H9 (cell line): ENCODE data around the gene TMED5. TPM values are rescaled to one million over a fixed set of nuclear protein-coding genes. Genes with fewer than 3 reads are reported as not detected.

Source experiments
- DNase-seq: peaks from one replicate; pipeline ENCODE4 v3.0.0-alpha.2; 2017
- H2AFZ ChIP-seq: one replicate; pipeline ENCODE4 v1.6.1; 2013; ENCODE audit warnings: mild to moderate bottlenecking, low read length, control low read depth, moderate library complexity
- H2AK5ac ChIP-seq: 2 replicates; pipeline ENCODE4 v1.6.1; 2013; ENCODE audit warnings: low read length, control low read depth, mixed read lengths; ENCODE audit not compliant: insufficient read length
- H2BK120ac ChIP-seq: one replicate; pipeline ENCODE4 v1.6.1; 2013; ENCODE audit warnings: low read depth, mild to moderate bottlenecking, low read length, control low read depth, inconsistent platforms; ENCODE audit not compliant: poor library complexity, severe bottlenecking
- H2BK12ac ChIP-seq: 2 replicates; pipeline ENCODE4 v1.6.1; 2013; ENCODE audit warnings: low read length, control low read depth, mixed read lengths, low read depth; ENCODE audit not compliant: insufficient read length
- H2BK15ac ChIP-seq: 2 replicates; pipeline ENCODE4 v1.6.1; 2013; ENCODE audit warnings: low read depth, low read length, control low read depth
- H2BK20ac ChIP-seq: one replicate; pipeline ENCODE4 v1.6.1; 2013; ENCODE audit warnings: low read depth, mild to moderate bottlenecking, low read length, control low read depth, inconsistent platforms; ENCODE audit not compliant: poor library complexity, severe bottlenecking
- H2BK5ac ChIP-seq: 2 replicates; pipeline ENCODE4 v1.6.1; 2013; ENCODE audit warnings: low read length, control low read depth, mixed read lengths; ENCODE audit not compliant: insufficient read length
- H3K14ac ChIP-seq: 2 replicates; pipeline ENCODE4 v1.6.1; 2013; ENCODE audit warnings: low read length, control low read depth; ENCODE audit not compliant: insufficient read depth
- H3K18ac ChIP-seq: 2 replicates; pipeline ENCODE4 v1.6.1; 2013; ENCODE audit warnings: low read depth, mild to moderate bottlenecking, mixed read lengths, low read length, control low read depth; ENCODE audit not compliant: insufficient read length
- H3K23ac ChIP-seq: 2 replicates; pipeline ENCODE4 v1.6.1; 2013; ENCODE audit warnings: low read length, control low read depth, mixed read lengths, low read depth; ENCODE audit not compliant: insufficient read length
- H3K23me2 ChIP-seq: 2 replicates; pipeline ENCODE4 v1.6.1; 2013; ENCODE audit warnings: low read depth, mild to moderate bottlenecking, mixed read lengths, low read length, control low read depth; ENCODE audit not compliant: insufficient read length, poor library complexity, severe bottlenecking
- H3K27ac ChIP-seq: 2 replicates; pipeline ENCODE4 v1.5.1; 2013; ENCODE audit warnings: low read length, control low read depth, mixed read lengths, low read depth; ENCODE audit not compliant: insufficient read length
- H3K27me3 ChIP-seq: 2 replicates; pipeline ENCODE4 v1.6.1; 2013; ENCODE audit warnings: low read length, control low read depth, inconsistent platforms; ENCODE audit not compliant: insufficient read depth
- H3K4ac ChIP-seq: 2 replicates; pipeline ENCODE4 v1.6.1; 2013; ENCODE audit warnings: low read depth, mild to moderate bottlenecking, control low read depth, inconsistent platforms, low read length, moderate library complexity
- H3K4me1 ChIP-seq: 2 replicates; pipeline ENCODE4 v1.6.1; 2013; ENCODE audit warnings: low read length, control low read depth, inconsistent platforms; ENCODE audit not compliant: insufficient read depth
- H3K4me2 ChIP-seq: 2 replicates; pipeline ENCODE4 v1.6.1; 2013; ENCODE audit warnings: low read length, control low read depth, mixed read lengths; ENCODE audit not compliant: insufficient read length, insufficient read depth
- H3K56ac ChIP-seq: 2 replicates; pipeline ENCODE4 v1.6.1; 2013; ENCODE audit warnings: low read depth, mild to moderate bottlenecking, mixed read lengths, low read length, control low read depth; ENCODE audit not compliant: insufficient read length
- H3K79me1 ChIP-seq: 2 replicates; pipeline ENCODE4 v1.6.1; 2013; ENCODE audit warnings: low read depth, mild to moderate bottlenecking, moderate library complexity, low read length, control low read depth, inconsistent platforms; ENCODE audit not compliant: insufficient read depth, poor library complexity, severe bottlenecking
- H3K79me2 ChIP-seq: 2 replicates; pipeline ENCODE4 v1.6.1; 2013; ENCODE audit warnings: low read length, control low read depth, inconsistent platforms; ENCODE audit not compliant: insufficient read depth
- H3K9ac ChIP-seq: 2 replicates; pipeline ENCODE4 v1.6.1; 2013; ENCODE audit warnings: low read length, control low read depth, mixed read lengths; ENCODE audit not compliant: insufficient read length; ENCODE audit errors: extremely low read depth
- H3K9me3 ChIP-seq: one replicate; pipeline ENCODE4 v1.6.1; 2013; ENCODE audit warnings: low read depth, low read length, inconsistent platforms; ENCODE audit not compliant: control insufficient read depth
- H3T11ph ChIP-seq: one replicate; pipeline ENCODE4 v1.6.1; 2013; ENCODE audit warnings: mild to moderate bottlenecking, low read length, control low read depth, inconsistent platforms
- H4K20me1 ChIP-seq: one replicate; pipeline ENCODE4 v1.6.1; 2013; ENCODE audit not compliant: control insufficient read depth, insufficient read length, insufficient read depth
- H4K5ac ChIP-seq: 2 replicates; pipeline ENCODE4 v1.6.1; 2013; ENCODE audit warnings: low read depth, mild to moderate bottlenecking, mixed read lengths, low read length, control low read depth; ENCODE audit not compliant: insufficient read length
- H4K8ac ChIP-seq: replicated peaks from 2 replicates; pipeline ENCODE4 v1.6.1; 2013; ENCODE audit warnings: low read length, control low read depth, mixed read lengths, low read depth; ENCODE audit not compliant: insufficient read length
- H4K91ac ChIP-seq: 2 replicates; pipeline ENCODE4 v1.6.1; 2013; ENCODE audit warnings: low read depth, mild to moderate bottlenecking, moderate library complexity, mixed read lengths, low read length, control low read depth; ENCODE audit not compliant: insufficient read length
- H3K27ac Mint-ChIP-seq, 3 experiments: 2 replicates in 2 of 3; 3 replicates in 1 of 3; pipeline ENCODE4 v1.8.0; 2020 to 2021; ENCODE audit warnings: mixed read lengths in 3 of 3, mild to moderate bottlenecking in 1 of 3, moderate library complexity in 1 of 3
- H3K27me3 Mint-ChIP-seq: 2 replicates; pipeline ENCODE4 v1.8.0; 2021; ENCODE audit warnings: low read depth, mild to moderate bottlenecking, moderate library complexity, mixed read lengths
- H3K36me3 Mint-ChIP-seq, 3 experiments: 2 replicates in 2 of 3; 3 replicates in 1 of 3; pipeline ENCODE4 v1.8.0; 2020 to 2021; ENCODE audit warnings: low read depth in 3 of 3, mixed read lengths in 3 of 3; ENCODE audit not compliant: insufficient read depth in 1 of 3
- H3K4me1 Mint-ChIP-seq, 2 experiments: 2 replicates each; pipeline ENCODE4 v1.8.0; 2020; ENCODE audit warnings: mixed read lengths in 2 of 2
- H3K4me3 Mint-ChIP-seq, 2 experiments: 2 replicates in 1 of 2; 3 replicates in 1 of 2; pipeline ENCODE4 v1.8.0; 2020 to 2021; ENCODE audit warnings: mild to moderate bottlenecking in 2 of 2, mixed read lengths in 2 of 2, moderate library complexity in 1 of 2
- H3K9me3 Mint-ChIP-seq, 2 experiments: 2 replicates in 1 of 2; 3 replicates in 1 of 2; pipeline ENCODE4 v1.8.0; 2020; ENCODE audit warnings: mild to moderate bottlenecking in 2 of 2, mixed read lengths in 2 of 2, moderate library complexity in 1 of 2
- WGBS: extraction: QIAGEN DNeasy Blood & Tissue Kit; methylation state at CpG from one replicate; pipeline ENCODE4 v1.1.7; 2013; ENCODE audit warnings: missing lambda C conversion rate, low lambda C conversion rate, mixed read lengths; ENCODE audit not compliant: insufficient read length; ENCODE audit errors: extremely low coverage; 5-methylcytosine and 5-hydroxymethylcytosine counted together
- total RNA-seq: library from RNA; stranded (reverse); gene quantifications from 2 replicates; pipeline ENCODE4 v1.2.1, GENCODE V29; 2021
- TF ChIP-seq, protein P1 (sequence below): fragments of 200-600 bp; sonication (generic); conservative IDR thresholded peaks from 3 replicates; pipeline ENCODE4 v1.8.0; 2021; ENCODE audit warnings: antibody characterized with exemption, mild to moderate bottlenecking

The TMED5 gene
- total RNA-seq, 1 experiment from 2014 or later = 35.0 TPM

DNA sequence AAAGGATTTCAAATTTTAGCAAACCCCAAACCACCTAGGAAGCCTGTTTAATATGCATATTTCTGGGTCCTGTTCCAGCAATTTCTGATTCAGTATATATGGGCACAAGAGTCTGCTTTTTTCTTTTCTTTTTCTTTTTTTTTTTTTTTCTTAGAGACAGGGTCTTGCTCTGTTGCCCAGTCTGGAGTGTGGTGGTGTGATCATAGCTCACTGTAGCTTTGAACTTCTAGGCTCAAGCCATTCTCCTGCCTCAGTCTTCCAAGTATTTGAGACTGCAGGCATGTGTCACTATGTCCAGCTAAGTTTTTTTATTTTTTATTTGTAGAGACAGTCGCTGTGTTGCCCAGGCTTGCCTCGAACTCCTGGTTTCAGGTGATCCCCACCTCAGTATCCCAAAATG lies 35.1 kb upstream of the TMED5 start:
- WGBS = no CpG with 5 or more reads among the region's 2 CpGs
- H3K23me2 ChIP-seq = no peaks in the 10 kb centered on the region
- H3K4ac ChIP-seq = no peak overlapping the region
- no peaks in the 10 kb centered on the region for H3K79me1 ChIP-seq
- H3K4me2 ChIP-seq = no peak overlapping the region
- no peak overlapping the region for H4K5ac ChIP-seq
- H3K23ac ChIP-seq = no peak overlapping the region
- H3K4me1 Mint-ChIP-seq = no peaks in the 10 kb centered on the region
- no peak overlapping the region for H2BK12ac ChIP-seq
- no peak overlapping the region for H3K27ac Mint-ChIP-seq
- TF ChIP-seq, protein P1, sequence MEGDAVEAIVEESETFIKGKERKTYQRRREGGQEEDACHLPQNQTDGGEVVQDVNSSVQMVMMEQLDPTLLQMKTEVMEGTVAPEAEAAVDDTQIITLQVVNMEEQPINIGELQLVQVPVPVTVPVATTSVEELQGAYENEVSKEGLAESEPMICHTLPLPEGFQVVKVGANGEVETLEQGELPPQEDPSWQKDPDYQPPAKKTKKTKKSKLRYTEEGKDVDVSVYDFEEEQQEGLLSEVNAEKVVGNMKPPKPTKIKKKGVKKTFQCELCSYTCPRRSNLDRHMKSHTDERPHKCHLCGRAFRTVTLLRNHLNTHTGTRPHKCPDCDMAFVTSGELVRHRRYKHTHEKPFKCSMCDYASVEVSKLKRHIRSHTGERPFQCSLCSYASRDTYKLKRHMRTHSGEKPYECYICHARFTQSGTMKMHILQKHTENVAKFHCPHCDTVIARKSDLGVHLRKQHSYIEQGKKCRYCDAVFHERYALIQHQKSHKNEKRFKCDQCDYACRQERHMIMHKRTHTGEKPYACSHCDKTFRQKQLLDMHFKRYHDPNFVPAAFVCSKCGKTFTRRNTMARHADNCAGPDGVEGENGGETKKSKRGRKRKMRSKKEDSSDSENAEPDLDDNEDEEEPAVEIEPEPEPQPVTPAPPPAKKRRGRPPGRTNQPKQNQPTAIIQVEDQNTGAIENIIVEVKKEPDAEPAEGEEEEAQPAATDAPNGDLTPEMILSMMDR = no peak
- no peak overlapping the region for H2AK5ac ChIP-seq
- H4K8ac ChIP-seq = no peak overlapping the region
- peaks cover 42 to 77% (median 76%) of the 10 kb centered on the region in 3 experiments for H3K36me3 Mint-ChIP-seq
- no peak overlapping the region for H3K14ac ChIP-seq
- no peak overlapping the region for H3K9ac ChIP-seq
- no peak overlapping the region for H2BK15ac ChIP-seq
- H3T11ph ChIP-seq = no peak overlapping the region
- no peak overlapping the region for H3K18ac ChIP-seq
- H4K20me1 ChIP-seq = no peaks in the 10 kb centered on the region
- no peak overlapping the region for H2BK5ac ChIP-seq
- no peaks in the 10 kb centered on the region for H3K79me2 ChIP-seq
- no peaks in the 10 kb centered on the region; a peak in 1 of 5 replicates for H3K9me3 Mint-ChIP-seq
- H3K4me1 ChIP-seq = no peaks in the 10 kb centered on the region
- H3K27me3 ChIP-seq = no peaks in the 10 kb centered on the region
- H4K91ac ChIP-seq = no peak overlapping the region
- no peak for DNase-seq
- no peak overlapping the region for H3K56ac ChIP-seq
- no peaks in the 10 kb centered on the region for H3K9me3 ChIP-seq
- no peak overlapping the region for H2BK120ac ChIP-seq
- no peak overlapping the region for H2AFZ ChIP-seq
- H3K4me3 Mint-ChIP-seq = no peak overlapping the region
- no peak overlapping the region for H3K27ac ChIP-seq
- H2BK20ac ChIP-seq = no peak overlapping the region
- no peaks in the 10 kb centered on the region for H3K27me3 Mint-ChIP-seq
